SKM-1 (cell line): ENCODE data around the gene SLC39A2.
"Not testable (repeated sequence)": the region's sequence is repeated elsewhere in the genome, so short reads cannot be mapped to it uniquely, and the experiment has no call there.

Experiments used
- DNase-seq: peaks from one replicate; lab custom pipeline; 2025; ENCODE audit not compliant: unreplicated experiment; lab: John Stamatoyannopoulos, UW

Gene SLC39A2

DNA sequence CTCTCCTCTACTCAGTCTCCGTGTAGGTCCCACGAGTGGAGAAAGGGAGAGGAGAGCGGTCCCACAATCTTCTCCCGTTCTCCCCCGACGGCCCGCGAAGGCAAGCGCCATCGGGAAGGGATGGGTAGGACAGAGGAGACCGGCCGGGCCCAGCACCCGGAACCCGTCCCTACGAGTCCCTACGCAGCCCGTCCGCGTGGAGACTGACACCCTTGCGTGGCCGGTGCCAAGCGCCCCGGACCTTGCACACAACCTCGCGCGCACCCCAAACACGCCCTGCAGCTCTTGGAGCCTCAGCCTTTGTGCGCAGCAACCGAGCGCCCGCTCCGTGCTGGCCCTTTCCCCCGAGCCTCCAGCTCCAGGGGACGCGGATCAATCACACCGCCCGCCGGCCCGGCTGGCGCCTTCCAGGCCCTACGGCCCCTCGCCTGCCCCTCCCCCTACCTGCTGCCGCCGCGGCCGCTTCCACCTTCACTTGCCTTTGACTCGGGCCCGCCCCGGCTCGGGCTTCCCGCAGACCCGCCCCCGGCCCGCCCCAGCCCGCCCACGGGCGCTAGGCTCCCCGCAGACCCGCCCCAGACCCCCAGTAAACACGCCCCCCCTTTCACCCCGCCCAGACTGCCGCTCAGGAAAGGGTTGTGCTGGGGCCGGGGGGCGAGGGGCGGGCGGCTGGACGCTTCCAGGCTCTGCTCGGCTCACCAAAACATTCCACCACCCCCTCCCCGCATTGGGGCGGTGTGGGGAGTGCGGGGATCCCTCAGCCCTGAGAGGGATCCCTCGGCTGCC is 25.7 kb downstream of the SLC39A2 start, which contains the start of gene NDRG2:
Gene NDRG2, minus strand, starts transcription at position 477 of the 786 bp plus-strand sequence. CDS start 1,746 bp downstream, outside the sequence.
- no peak for DNase-seq

DNA sequence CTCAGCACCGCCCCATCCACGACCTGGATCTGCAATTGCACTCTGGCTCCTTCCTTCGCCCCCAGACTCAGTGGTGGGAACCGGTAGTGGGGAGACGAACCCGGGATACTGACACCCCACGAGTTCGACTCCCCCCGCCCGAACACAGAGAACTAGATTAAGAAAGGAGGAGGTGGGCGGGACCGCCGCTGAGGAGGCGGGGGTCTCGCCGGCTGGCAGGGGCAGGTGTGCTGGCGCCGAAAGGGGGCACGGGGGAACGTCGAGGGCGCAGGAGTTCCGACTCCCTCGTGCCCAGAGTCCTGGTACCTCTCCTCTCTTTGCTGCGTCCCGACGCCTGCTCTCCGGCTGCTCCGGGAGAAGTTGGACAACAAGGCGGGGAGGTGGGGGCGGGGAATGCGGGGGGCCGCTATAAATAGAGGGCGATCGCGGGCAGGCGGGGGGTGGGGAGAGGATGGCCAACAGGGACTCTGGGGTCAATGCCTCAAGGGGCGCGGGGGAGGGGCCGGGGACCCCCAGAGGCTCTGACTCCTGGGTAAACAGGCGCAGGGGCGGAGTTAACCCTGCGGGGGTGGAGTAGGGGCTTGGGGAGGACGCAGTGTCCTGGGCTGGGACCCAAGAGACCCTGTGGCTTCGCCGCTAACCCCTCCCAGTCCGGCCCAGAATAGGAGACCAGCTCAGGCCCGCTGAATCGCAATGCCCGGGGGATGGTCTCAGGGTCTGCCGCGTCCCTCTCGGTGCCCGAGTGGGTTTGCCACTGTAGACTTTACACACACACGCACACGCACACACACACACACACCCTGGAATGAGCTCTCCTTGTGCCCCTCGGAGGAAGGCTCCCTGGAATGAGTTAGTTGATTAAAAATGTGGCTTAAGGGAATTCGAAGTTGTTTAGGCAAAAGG is 26.5 kb downstream of the SLC39A2 start:
- no peak for DNase-seq

DNA sequence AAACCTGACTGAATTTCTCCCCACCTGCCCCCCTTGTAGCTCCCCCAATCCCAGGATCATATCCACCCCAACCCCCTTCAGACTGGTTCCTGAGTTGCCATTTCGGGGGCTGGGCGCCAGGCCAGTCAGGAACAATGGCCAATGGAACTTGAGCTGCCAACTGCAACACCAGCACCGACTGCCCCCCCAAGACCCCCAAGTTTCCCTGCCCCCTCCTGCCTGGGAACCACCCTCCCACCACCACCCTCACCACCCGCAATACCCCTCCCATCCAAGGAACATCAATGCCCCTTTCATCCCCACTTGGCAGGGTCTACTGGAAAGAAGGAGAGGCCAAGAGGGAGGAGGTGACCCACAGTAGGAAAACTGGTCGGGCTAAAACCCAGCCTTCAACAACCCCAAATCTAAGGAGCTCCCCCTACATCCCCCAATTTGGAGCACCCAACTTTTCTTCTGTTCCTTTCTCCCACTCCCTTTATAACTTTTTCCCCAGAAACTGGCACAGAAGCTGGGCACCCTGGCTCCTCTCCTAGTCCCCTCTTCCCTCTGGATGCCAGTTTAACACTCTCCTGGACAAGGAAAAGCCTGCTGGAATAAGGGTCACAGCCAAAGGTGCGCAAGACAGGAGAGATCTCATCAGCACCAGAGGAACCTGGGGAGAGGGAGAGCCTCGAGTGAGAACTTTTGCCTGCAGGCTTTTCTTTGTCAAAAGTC is 27.3 kb downstream of the SLC39A2 start:
- no peak for DNase-seq

DNA sequence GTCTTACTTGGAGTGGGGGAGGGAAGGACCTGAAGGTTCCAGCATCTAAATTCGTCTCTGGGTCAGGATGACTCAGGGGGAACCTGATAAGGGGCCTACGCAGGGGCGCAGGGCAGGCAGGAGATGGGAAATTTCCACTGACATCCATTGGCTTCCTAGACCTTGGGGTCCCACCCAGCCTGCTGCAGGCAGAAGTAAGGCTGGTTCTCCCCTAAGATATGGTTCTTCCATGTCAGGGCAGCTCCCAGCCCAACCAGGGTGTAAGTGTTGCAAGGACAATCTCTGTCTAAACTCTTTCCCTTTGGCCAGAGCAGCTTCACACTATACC is 27.9 kb downstream of the SLC39A2 start:
- no peak for DNase-seq

- no peak for DNase-seq
Measured at GRCh38 chr14:21029917-21030316, 30.8 kb downstream of the SLC39A2 start, which contains the start of gene TPPP2. Gene TPPP2, plus strand, starts transcription at chr14:21030217. Its CDS starts 365 bp downstream, at chr14:21030582.

DNA sequence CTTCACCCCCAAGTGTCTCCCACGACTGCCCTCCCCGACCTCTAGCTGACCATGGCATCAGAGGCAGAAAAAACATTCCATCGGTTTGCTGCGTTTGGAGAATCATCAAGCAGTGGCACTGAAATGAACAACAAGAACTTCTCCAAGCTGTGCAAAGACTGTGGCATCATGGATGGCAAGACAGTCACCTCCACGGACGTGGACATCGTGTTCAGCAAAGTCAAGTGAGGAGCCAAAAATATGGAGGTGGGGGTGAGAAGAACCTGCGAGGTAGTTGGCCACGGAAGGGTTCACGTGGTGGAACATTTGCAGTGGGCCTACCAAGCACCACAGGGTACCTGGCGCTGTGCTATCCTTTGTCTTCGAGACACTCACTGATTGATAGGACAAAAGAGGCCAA is 31.4 kb downstream of the SLC39A2 start:
- no peak for DNase-seq

GRCh38 chr14:21032326-21033132 is 33.4 kb downstream of the SLC39A2 start:
- no peak for DNase-seq

DNA sequence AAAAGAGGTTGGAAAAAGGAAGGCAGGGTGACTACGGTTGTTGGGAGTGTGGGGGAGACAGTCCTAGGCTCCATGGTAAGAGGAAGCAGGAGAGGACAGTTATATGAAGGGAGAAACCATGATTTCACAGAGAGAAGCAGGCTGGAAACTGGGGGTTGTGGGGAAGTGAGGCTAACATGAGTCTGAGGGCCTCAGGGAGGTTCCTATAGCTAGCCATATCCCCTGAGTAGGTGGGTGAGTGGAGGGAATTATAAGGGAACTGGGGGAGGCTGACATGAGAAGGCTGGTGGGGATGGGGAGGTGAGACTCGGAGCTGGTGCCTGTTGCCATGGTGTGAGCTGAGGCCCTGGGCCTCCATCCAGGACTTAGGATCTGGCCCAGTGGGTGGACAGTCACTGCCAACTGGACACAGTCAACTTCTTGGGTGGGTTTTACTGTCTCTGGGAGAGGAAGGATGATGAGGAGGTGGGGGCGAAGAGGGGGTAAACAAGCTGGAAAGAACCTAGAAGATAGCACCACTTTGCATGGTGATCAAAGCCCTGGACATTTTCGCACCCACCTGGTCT is 34.1 kb downstream of the SLC39A2 start:
- DNase-seq = no peak

GRCh38 chr14:21034707-21035106 is 35.6 kb downstream of the SLC39A2 start, which contains the start of gene RNASE13:
Gene RNASE13, minus strand, starts transcription at chr14:21034807. Its CDS starts 519 bp downstream, at chr14:21034288.
- no peak for DNase-seq

DNA sequence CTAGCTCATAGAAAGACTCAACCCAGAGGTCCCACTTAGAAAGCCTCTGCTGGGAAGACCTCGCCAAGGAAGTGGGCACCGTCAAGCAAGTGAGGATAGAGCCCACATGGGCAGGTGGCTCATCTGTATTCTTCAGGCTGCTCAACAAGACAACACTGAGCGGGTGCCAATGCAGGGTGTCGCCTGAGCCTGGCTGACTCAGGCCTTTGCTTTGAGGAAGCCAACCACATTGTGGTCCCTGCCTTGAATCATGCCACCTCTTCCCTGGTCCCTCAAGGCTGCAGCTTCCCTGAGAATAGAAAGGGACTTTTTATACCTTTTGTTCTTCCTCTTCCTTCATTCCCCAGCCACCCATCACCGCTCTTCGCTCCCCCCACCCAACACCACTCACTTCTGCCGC is 37.7 kb downstream of the SLC39A2 start:
- no peak for DNase-seq

DNA sequence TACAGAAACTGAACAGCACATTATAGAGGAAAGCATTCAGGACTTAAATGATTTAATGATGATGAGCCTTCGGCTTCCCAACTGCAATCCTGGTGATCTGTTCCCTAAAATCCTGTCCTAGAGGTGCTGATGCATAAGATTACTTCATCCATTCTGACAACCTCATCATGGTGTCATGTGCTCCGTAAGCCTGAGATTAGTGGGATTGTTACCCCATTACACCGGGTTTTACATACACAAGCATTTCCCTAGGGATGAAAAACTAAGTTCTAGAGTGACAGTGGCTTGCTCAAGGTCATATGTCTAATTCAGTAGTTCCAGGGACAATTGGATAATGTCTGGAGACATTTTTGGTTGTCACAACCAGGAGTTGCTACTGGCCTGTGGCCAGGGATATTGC is 38.1 kb downstream of the SLC39A2 start:
- DNase-seq = no peak

- DNase-seq = no peak
Measured at GRCh38 chr14:21038441-21039422, 39.6 kb downstream of the SLC39A2 start.

DNA sequence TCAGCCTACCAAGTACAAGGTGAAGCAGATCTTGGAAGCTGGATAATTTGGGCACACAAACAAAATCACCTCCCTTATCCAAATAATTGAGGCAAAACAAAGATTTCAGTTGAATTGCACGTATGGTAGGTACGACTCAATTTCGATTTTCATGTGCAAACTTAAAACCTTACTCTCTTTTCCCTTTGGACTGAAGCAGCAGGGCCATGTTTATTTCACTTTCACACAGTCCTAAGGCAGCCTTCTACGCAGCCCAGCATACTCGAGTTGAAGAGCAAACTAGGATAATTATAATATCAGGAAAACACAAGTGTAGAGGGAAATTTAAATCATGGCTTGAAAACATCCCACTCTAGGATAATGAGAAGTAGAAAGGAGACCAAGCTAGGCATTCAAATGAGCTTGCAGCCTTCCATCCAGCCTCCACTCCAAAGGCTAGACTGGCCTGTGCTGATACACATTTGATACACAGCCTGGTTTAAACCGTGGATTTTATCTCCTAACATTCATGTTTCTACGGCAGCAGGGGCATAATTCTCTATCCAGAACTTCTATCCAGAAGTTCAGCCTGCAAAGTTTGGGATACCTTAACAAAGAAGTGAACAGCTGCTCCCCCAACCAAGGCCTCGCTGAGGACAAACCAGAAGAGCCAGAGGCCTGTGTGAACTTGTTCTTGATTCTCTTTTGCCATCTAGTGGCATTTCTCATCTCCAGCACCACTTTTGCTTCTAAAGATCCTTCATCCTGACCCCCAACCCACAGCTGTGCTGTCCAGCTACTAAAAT is 40.7 kb downstream of the SLC39A2 start:
- peak; percentile 4 for DNase-seq

- DNase-seq = no peak
Measured at GRCh38 chr14:21040370-21040925, 41.4 kb downstream of the SLC39A2 start.

- DNase-seq = not testable (repeated sequence)
Measured at GRCh38 chr14:21040941-21041340, 41.8 kb downstream of the SLC39A2 start.

- no peak for DNase-seq
Measured at GRCh38 chr14:21041676-21042433, 42.8 kb downstream of the SLC39A2 start, which contains the start of gene RNASE7. Gene RNASE7, plus strand, starts transcription at chr14:21042362. Its CDS starts 631 bp downstream, at chr14:21042993.

- DNase-seq = no peak
Measured at GRCh38 chr14:21042918-21043317, 43.8 kb downstream of the SLC39A2 start.
